NOMO-1 treated with dmso at 0.1 percent for 144 hours (cell line): ENCODE data around the gene HEATR5A.
"Not testable (repeated sequence)": the region's sequence is repeated elsewhere in the genome, so short reads cannot be mapped to it uniquely, and the experiment has no call there.

ENCODE experiments used
- DNase-seq: peaks from one replicate; lab custom pipeline; 2025; ENCODE audit not compliant: unreplicated experiment; lab: John Stamatoyannopoulos, UW

HEATR5A gene

DNA sequence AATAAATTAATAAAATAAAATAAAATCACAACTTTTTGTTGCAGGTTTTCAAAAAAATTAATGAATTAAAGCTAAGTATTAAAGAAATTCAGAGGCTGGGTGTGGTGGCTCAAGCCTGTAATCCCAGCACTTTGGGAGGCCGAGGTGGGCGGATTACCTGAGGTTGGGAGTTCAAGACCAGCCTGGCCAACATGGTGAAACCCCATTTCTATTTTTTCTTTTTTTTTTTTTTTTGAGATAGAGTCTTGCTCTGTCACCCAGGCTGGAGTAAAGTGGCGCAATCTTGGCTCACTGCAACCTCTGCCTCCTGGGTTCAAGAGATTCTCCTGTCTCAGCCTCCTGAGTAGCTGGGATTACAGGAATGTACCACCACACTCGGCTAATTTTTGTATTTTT, 161.3 kb downstream of the HEATR5A start:
- not testable (repeated sequence) for DNase-seq

DNA sequence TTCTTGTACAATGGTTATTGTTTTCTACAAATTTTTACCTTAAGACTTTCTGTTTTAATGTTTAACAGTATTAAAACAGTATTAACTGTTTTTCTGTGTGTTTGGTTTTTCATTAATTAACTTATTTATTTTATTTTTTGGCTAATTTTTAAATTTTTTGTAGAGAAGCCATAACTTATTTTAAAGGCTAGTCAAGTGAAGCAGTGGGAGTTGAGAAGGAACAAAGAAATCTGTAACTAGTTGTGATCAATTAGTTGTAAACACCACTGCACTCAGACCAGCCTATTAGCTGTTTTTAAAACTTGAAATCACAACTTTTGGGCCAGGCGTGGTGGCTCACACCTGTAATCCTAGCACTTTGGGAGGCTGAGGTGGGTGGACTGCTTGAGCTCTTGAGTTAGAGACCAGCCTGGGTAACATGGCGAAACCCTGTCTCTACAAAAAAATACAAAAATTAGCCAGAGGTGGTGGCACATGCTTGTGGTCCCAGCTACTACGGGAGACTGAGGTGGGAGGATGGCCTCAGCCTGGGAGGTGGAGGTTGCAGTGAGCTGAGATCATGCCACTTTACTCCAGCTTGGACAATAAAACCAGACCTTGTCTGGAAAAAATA, 161.8 kb downstream of the HEATR5A start:
- no peak for DNase-seq

DNA sequence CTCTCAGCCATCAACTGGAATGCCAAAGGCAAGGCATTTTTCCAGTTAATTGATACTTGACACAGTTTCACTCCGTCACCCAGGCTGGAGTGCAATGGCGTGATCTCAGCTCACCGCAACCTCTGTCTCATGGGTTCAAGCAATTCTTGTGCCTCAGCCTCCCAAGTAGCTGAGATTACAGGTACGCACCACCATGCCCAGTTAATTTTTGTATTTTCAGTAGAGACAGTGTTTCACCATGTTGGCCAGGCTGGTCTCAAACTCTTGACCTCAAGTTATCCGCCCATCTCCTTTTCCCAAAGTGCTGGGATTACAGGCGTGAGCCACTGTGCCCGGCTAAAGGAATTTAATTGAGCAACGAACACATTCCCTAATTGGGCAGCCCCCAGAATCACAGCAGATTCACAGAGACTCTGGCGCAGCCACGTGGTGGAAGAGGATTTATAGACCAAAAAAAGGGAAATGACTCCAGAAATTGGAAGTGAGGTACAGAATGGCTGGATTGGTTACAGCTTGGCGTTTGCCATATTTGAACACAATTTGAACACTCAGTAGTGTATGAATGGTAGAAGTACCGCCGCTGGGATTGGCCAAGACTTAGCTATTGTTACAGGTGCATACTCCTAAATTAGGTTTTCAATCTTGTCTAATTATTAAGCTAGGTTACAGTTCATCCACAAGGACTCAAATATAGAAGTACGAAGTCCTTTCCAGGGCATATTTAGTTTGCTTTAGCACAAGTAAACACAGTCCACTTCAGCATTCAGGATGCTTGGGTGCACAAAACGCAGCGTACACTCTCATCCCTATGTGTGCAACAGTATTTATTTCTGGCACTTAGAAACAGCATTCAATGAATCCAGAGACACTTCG, 162.6 kb downstream of the HEATR5A start:
- DNase-seq: not testable (repeated sequence)

DNA sequence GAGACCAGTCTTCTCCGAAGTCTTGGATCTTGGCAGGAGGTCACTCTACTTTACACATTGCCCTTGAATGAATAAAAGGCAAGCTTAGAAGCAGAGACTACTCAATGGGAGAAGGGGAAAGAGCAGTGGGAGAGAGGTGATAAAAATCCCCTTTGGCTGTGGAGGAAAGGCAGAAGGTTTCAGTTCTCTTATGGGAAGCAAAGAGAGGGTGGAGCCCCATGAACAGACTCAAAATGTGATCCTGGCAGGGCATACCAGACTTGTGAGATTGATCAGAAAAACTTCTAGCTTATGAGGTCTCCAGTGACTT, 163.2 kb downstream of the HEATR5A start:
- no peak for DNase-seq

DNA sequence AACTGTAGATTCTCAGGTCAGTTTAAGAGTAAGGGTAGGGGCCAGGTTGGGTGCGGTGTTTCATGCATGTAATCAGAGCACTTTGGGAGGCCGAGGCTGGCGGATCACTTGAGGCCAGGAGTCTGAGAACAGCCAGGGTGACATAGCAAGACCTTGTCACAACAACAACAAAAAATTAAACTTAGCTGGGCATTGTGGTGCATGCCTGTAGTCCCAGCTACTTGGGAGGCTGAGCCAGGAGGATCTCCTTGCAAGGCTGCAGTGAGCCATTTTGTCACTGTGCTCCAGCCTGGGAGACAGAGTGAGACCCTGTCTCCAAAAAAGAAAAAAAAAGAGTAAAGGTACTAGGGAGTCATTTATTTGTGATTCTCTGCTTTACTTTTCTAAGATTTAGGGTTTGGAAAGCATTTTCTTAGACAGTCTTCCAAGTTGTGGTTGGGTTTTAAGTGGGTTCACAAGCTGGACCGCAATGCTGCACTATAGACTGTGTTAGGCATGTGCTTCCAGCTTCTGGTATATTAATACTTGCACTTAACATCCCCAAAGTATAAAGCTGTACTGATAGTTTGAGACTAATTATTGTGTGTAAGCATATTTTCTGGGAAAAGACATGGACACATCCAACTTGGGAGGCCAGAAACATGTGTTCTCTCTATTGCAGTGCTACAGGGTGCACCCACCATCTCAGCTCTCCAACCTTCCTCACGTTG, 163.7 kb downstream of the HEATR5A start:
- DNase-seq: no peak

DNA sequence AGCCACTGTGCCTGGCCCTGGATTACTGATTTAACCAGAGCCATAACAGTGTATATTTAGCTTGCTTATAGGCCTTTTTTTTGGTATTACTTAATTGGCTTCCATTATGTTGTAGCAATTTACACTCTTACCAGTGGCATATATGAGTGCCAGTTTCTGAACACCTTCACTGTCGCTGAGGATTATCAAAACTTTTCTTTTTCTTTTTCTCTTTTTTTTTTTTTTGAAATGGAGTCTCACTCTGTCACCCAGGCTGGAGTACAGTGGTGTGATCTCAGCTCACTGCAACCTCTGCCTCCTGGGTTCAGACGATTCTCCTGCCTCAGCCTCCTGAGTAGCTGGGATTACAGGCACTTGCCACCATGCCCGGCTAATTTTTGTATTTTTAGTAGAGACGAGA, 164.4 kb downstream of the HEATR5A start:
- not testable (repeated sequence) for DNase-seq

DNA sequence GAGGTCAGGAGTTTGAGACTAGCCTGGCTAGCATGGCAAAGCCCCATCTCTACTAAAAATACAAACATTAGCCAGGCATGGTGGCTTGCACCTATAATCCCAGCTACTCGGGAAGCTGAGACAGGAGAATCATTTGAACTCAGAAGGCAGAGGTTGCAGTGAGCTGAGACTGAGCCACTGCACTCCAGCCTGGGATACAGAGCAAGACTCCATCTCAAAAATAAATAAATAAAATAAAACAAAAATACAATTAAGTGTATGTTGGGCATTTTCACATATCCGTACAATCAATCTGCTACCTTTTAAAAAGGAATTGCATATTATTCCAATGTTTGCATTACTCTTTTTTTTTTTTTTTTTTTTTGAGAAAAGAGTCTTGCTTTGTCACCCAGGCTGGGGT, 165.1 kb downstream of the HEATR5A start:
- no peak for DNase-seq

DNA sequence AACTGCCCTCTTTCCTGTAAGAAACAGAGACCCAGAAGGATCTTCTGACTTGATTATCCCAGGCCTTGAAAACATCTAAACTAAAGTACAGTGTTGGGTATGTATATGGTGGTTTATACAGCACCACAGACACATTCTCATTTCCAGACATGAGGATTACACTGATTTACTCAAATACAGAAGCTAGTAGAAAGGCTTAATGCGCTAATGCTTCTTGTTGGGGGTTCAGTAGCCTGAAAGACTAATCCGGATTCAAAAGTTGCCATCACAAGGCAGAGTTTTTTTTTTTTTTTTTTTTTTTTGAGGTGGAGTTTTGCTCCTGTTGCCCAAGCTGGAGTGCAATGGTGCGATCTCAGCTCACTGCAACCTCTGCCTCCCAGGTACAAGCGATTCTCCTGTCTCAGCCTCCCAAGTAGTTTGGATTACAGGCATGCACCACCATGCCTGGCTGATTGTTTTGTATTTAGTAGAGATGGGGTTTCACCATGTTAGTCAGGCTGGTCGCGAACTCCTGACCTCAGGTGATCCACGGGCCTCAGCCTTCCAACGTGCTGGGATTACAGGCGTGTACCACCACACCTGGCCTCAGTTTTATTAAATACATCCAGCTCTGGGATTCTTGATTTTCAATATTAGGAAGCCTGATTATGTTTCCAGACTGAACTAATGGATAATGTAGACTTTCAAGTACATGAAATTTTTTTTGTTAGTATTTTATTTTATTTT, 166.4 kb downstream of the HEATR5A start:
- no peak for DNase-seq

DNA sequence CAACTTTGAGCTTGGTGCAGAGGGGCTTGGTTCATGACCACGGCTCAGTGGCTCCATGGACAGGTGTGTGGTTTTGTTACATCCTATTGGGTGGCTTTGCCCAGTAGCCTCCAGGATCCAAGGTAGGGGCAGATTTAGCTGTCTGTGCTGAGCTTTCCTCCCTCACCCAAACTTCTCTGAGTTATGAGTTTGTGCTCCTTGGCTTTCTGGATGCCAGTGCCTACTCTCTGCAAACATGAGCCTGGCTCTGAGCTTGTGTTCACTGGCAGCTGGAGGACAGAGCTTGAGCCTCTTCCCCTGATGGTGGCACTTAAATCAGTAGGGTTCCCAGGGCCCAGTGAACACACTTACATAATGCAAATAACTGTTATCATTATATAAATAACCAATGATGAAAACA, 167.5 kb downstream of the HEATR5A start:
- no peak for DNase-seq

DNA sequence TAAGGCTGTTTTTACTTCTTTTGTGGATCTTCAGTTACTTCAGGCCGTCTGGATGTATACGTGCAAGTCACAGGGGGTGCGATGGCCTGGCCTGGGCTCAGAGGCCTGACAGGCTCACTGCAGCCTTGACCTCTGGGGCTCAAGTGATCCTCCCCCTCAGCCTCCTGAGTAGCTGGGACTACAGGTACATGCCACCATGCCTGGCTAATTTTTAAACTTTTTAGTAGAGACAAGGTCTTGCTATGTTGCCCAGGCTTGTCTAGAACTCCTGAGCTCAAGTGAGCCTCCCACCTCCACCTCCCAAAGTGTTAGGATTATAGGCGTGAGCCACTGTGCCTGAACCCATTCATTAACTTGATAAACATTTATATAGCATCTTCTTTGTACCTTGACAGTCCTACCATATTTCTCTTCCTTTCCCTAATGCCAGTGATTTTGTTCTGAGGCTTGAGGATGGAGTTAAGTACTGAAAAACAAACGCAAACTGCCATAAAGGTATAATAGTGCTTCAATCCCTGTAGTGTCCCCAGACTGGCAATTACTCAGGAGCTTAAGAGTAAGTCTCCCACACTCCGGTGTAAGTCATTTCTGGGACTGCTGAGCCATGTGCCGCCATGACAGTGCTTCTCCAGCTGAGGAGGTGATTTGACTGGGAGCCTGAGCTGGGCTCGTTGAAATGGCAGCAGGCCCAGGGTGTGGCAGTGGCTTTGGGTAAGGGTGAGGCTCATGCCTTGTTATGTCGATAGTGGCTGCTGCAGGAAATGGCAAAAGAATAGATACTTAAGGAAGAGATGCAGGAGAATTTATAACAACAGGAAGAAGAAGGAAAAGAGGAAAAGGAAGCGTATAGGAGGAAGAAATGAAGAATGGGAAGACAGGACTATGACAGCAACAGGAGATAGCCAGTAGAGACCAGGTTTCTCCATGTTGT, 169.1 kb downstream of the HEATR5A start:
- DNase-seq: no peak

DNA sequence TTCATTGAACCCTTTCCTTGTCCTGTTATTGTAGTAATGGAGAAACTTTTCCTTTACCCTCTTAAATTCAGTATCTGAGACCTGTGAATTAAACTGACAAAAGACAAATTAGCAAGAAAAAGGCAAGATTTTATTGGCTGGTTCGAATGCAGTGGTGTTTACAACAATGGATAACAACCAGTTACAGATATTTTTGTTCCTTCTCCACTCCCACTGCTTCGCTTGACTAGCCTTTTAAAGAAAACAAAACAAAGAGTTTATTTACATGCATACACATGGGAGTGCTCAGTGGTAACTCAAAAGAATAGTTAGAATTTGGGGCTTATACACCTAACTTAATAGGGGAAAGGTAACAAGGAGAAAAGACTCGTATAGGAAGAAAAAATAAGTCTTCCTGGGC, 175.7 kb downstream of the HEATR5A start:
- no peak for DNase-seq

DNA sequence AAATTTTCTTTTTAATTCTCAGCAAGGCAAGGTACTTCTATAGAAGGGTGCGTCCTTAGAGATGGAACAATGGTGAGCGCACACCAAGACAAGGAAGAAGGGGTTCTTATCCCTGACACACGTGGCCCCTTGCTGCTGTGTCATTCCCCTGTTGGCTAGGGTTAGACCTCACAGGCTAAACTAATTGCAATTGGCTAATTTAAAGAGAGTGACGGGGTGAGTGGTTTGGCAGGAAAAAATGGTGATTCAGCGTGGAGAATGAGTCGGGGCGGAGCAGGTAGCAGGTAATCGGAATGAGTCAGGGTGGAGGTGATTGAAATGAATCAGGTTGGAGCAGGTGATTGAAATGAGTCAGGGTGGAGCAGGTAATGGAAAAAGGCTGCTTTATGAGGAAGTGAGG, 176.5 kb downstream of the HEATR5A start:
- DNase-seq: no peak

DNA sequence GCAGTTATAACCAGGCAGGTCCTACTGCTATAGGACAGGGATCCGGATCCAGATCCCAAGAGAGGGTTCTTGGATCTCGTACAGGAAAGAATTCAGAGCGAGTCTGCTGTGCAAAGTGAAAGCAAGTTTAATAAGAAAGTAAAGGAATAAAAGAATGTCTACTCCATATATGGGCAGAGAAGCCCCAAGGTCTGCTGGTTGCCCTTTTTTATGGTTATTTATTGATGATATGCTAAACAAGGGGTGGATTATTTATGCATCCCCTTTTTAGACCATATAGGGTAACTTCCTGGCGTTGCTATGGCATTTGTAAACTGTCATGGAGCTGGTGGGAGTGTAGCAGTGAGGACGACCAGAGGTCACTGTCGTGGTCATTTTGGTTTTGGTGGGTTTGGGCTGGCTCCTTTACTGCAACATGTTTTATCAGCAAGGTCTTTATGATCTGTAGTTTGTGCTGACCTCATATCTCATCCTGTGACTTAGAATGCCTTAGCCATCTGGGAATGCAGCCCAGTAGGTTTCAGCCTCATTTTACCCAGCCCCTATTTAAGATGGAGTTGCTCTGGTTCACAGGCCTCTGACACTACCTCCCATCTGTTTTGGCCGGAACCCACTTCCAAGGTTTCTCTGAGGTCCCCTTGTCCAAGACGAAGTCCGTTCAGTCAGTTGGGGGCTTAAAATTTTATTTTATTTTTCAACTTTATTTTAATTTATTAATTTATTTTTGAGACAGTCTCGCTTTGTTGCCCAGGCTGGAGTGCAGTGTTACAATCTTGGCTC, 178.0 kb downstream of the HEATR5A start:
- not testable (repeated sequence) for DNase-seq
